Measurements from ENCODE around the gene SLAMF1.

DNA sequence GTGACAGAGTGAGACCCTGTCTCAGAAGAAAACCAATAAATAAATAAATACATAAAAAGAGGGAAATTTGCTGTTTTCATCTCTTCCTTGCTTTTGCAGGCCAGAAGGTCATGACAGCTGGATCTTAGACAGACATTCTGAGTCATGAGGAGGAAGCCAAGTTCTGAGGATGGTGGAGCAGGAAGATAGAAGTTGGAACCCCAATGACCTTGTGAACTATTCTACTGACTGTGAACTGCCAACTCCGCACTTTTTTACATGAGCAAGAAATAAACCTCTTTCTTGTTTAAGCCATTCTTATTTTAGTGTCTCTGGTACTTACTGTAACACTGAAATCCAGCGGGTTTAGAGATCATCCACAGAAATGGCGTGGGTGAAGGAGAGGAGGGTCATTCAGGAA is 76.0 kb downstream of the SLAMF1 start:
- TF ChIP-seq CTCF (IDR thresholded peaks at IDR 0.05; ENCODE audit: low read depth, low read length) = no peak
- no peak for TF ChIP-seq EZH2phosphoT487 (IDR thresholded peaks at IDR 0.05; ENCODE audit: low read depth)
